HUES48 (cell line): Measurements from ENCODE around the gene KCTD19.
A peak's percentile ranks its signal among the peaks of the same experiment; 100 is the strongest.
"Not testable (repeated sequence)": the region's sequence is repeated elsewhere in the genome, so short reads cannot be mapped to it uniquely, and the experiment has no call there.

Experiments used
- H3K27ac ChIP-seq: one replicate; pipeline ENCODE4 v1.7.0; 2013; ENCODE audit warnings: low read depth, low read length, inconsistent platforms
- H3K27me3 ChIP-seq: 2 replicates; pipeline ENCODE4 v1.6.1; 2013; ENCODE audit warnings: mild to moderate bottlenecking, low read length; ENCODE audit not compliant: control insufficient read depth, insufficient read depth
- H3K36me3 ChIP-seq: 2 replicates; pipeline ENCODE4 v1.6.1; 2013; ENCODE audit warnings: low read length; ENCODE audit not compliant: control insufficient read depth, insufficient read depth
- H3K4me1 ChIP-seq: 2 replicates; pipeline ENCODE4 v1.6.1; 2013; ENCODE audit warnings: mild to moderate bottlenecking, low read length; ENCODE audit not compliant: control insufficient read depth, insufficient read depth
- H3K4me3 ChIP-seq: 2 replicates; pipeline ENCODE4 v1.5.1; 2013; ENCODE audit warnings: mild to moderate bottlenecking, low read depth, low read length
- H3K9ac ChIP-seq: 2 replicates; pipeline ENCODE4 v1.6.1; 2013; ENCODE audit warnings: mild to moderate bottlenecking, low read depth, low read length, moderate library complexity
- H3K9me3 ChIP-seq: 2 replicates; pipeline ENCODE4 v1.6.1; 2013; ENCODE audit warnings: low read length; ENCODE audit not compliant: control insufficient read depth, insufficient read depth

KCTD19 gene

DNA sequence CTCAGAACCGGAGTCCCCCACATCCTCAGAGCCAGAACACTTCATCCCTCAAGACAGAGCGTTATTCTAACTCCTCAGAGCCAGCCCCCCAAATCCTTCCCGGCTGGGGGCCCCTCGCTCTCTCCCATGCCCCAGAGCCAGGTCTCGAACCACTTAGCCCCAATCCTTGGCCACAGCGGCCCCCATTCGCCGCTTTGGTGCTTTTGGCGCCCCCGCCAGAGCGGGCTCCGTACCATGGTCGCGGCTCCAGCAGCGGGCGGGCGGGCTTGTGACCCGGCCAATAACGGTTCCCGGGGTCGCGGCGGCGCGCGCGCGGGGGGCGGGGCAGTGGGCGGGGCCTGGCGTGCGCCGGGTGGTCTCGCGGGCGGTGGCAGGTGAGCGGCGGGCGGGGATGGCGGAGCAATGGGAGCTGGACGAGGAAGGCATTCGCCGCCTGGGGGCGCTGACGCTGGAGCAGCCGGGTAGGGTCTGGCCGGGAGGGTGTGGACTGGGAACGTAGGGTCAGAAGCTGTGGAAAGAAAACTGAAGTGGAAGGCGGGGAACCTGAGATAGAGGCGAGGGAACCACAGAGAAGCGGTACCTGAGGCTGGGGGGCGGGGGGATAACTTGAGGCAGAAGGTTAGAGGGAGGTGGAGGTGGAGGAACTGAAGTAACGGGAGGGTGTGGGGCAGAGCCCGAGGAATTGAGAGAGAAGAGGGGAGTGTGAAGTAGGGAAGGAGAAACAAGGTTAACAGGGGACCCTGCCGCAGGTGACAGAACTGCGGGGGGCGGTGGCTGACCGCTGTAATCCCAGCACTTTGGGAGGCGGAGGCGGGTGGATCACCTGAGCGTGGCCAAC, at the start of gene KCTD19, which contains the start of gene LRRC36:
Gene KCTD19, minus strand, starts transcription at position 270 of the 838 bp plus-strand sequence. Its CDS starts 34 bp downstream, at position 236.
Gene LRRC36, plus strand, starts transcription at position 344 of the 838 bp plus-strand sequence. Its CDS starts 48 bp downstream, at position 392.
- Histone ChIP-seq H3K27ac (no peak within 1 kb of the TSS), H3K9me3 (no peaks in the 10 kb centered on the region), H3K9ac (no peak within 1 kb of the TSS), H3K4me1 (no peaks in the 10 kb centered on the region), H3K36me3 (no peaks in the 10 kb centered on the region), H3K27me3 (peaks cover 11% of the 10 kb centered on the region), H3K4me3 (peak within 1 kb of the TSS; percentile 66)

DNA sequence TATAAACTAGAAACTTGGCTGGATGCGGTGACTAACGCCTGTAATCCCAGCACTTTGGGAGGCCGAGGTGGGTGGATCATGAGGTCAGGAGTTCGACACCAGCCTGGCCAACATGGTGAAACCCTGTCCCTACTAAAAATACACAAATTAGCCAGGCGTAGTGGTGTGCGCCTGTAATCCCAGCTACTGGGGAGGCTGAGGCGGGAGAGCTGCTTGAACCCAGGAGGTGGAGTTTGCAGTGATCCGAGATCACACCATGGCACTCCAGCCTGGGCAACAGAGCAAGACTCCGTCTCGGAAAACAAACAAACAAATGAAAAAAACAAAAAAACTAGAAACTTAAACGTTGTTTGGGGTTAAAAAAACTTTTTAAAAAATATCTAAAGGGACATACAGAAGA, 49.5 kb upstream of the KCTD19 start:
- H3K27ac ChIP-seq, H3K4me3 ChIP-seq, H3K9ac ChIP-seq, H3K36me3 ChIP-seq, H3K27me3 ChIP-seq, H3K9me3 ChIP-seq, H3K4me1 ChIP-seq: not testable (repeated sequence)

DNA sequence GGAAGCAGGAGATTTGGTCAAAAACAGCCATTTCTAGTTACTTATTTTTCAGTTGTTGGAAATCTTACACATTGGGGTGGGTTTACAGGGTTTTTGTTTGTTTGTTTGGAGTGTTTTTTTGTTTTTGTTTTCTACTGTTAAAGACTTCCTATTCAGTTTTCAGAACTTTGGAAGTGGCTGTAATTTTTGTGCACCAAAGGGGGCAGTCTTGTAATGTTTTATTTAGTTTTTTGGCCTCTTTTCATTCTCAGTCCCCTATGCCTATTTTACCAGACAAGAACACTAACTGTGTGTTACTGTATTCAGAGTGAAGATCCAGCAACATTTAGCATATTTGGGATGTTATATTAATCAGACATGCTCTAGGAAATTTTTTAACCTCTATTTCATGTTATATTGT, 46.1 kb upstream of the KCTD19 start:
- H3K4me1 ChIP-seq: no peaks in the 10 kb centered on the region
- H3K36me3 ChIP-seq: no peaks in the 10 kb centered on the region
- peaks cover 14% of the 10 kb centered on the region for H3K27me3 ChIP-seq
- no peak overlapping the region for H3K9ac ChIP-seq
- H3K9me3 ChIP-seq: no peaks in the 10 kb centered on the region
- no peak overlapping the region for H3K4me3 ChIP-seq
- H3K27ac ChIP-seq: no peak overlapping the region

DNA sequence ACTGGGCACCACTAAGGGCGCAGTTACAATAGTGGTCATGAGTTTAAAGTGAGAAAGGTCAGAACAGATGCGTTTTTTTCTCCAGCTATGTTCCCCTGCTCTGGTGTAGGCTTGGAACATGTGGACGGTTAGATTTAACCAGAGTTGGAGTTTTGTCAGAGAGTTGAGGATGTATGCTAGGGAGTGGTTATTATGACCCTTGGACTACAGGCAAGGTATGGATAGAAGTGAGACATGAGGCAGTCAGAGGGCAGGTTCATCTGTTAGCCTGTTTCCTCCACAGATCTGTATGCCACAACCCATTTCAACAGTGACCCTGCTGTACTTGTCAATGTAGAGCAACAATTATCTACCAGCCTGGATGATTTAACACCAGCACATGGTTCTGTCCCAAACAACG, 44.1 kb upstream of the KCTD19 start:
- no peak overlapping the region for H3K9ac ChIP-seq
- H3K9me3 ChIP-seq: no peaks in the 10 kb centered on the region
- H3K27me3 ChIP-seq: peaks cover 16% of the 10 kb centered on the region
- no peak overlapping the region for H3K4me3 ChIP-seq
- no peaks in the 10 kb centered on the region for H3K4me1 ChIP-seq
- no peaks in the 10 kb centered on the region for H3K36me3 ChIP-seq
- H3K27ac ChIP-seq: no peak overlapping the region

DNA sequence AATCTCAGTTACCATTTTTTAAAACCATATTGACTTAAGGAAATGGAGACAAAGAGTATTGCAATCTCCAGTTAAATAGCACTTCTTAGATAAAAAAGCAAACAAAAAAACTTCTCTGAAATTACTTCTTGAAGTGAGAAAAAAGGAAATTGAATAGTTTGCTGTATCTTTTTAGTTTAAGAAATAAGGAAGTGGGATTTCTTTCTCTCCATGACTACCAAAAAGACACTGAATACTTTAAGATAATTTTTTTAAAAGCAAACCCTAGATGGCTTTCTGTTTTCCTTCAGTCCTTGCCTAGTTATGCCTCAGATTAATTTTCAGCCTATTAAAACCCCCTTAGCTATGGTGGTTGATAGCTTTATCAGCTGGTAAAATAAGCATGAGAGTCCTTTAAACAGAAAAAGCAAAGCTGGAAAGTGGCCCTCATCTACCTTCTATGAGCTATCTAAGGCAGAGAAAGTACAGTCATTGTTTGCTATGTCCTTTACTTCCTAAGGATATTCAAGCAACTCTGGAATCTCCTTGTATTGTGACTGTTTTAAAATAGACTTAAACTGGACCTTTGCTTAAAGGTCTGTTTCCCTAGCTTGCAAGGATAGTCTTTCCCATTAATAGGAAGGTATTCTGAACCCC, 38.2 kb upstream of the KCTD19 start:
- peaks cover 21% of the 10 kb centered on the region for H3K27me3 ChIP-seq
- no peak overlapping the region for H3K4me3 ChIP-seq
- no peaks in the 10 kb centered on the region for H3K36me3 ChIP-seq
- no peak overlapping the region for H3K9ac ChIP-seq
- no peaks in the 10 kb centered on the region for H3K4me1 ChIP-seq
- H3K27ac ChIP-seq: no peak overlapping the region
- no peaks in the 10 kb centered on the region for H3K9me3 ChIP-seq

DNA sequence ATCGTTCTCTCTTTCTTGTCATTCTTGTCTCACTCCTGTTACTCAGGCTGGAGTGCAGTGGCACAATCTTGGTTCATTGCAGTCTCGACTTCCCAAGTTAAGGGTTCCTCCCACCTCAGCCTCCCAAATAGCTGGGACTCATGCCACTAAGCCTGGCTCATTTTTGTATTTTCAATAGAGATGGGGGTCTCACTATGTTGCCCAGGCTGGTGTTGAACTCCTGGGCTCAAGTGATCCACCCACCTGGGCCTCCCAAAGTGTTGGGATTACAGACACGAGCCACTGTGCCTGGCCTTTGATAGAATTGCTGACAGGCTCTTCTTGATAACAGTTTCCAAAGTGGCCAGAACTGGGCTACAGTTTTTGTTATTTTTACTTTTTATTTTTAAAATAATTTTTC, 34.5 kb upstream of the KCTD19 start:
- H3K4me3 ChIP-seq: no peak overlapping the region
- H3K36me3 ChIP-seq: no peaks in the 10 kb centered on the region
- H3K27ac ChIP-seq: no peak overlapping the region
- H3K9me3 ChIP-seq: no peaks in the 10 kb centered on the region
- no peak overlapping the region for H3K9ac ChIP-seq
- H3K27me3 ChIP-seq: peaks cover 18% of the 10 kb centered on the region; the same call in 1 of the 2 replicates
- no peaks in the 10 kb centered on the region for H3K4me1 ChIP-seq

DNA sequence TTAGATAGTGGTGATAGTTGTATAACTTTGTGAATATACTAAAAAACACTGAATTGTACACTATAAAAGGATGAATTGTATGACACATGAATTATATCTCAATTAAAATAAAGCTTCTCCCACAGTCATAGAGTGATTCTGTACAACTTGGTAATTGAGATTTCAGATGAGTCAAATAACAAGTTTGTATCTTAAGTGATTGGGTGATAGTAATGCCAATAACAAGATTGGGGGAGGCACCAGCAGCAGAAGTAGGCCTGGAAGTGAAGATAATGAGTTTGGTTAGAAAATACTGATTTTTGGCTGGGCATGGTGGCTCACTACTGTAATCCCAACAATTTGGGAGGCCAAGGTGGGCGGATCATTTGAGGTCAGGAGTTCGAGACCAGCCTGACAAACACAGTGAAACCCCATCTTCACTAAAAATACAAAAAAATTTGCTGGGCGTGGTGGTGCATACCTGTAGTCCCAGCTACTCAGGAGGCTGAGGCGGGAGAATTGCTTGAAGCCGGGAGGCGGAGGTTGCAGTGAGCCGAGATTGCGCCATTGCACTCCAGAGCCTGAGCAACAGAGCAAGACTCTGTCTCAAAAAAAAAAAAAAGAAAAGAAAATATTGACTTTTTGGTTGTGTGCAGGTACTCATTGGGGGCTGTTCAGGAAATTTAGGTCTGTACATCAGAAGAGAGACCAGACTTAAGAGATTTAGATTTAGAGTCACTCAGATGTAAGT, 33.2 kb upstream of the KCTD19 start:
- H3K9me3 ChIP-seq, H3K36me3 ChIP-seq, H3K4me1 ChIP-seq, H3K27me3 ChIP-seq, H3K27ac ChIP-seq, H3K4me3 ChIP-seq, H3K9ac ChIP-seq: not testable (repeated sequence)

DNA sequence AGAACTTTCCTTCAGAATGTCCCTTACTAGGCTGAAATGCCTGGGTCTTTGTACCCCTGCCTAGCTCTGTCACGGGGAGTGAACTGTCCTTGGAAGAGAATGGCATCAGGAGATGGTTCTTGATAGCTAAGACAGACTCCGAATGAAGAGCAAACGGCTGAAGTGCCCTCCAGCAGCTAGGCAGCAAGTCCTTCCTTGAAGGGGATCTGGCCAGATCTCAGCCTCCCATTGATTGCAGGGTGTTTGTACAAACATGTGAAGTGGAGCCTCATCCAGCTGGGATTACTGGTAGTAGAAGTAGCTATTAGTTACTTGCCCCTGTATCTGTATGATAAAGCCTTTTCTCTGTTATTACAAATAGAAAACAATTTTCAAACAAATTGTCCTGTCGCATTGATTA, 31.0 kb upstream of the KCTD19 start:
- H3K36me3 ChIP-seq: no peaks in the 10 kb centered on the region
- no peak overlapping the region for H3K27ac ChIP-seq
- H3K9ac ChIP-seq: no peak overlapping the region
- no peaks in the 10 kb centered on the region for H3K4me1 ChIP-seq
- H3K27me3 ChIP-seq: peaks cover 5% of the 10 kb centered on the region; the same call in 1 of the 2 replicates
- H3K4me3 ChIP-seq: no peak overlapping the region
- no peaks in the 10 kb centered on the region for H3K9me3 ChIP-seq

DNA sequence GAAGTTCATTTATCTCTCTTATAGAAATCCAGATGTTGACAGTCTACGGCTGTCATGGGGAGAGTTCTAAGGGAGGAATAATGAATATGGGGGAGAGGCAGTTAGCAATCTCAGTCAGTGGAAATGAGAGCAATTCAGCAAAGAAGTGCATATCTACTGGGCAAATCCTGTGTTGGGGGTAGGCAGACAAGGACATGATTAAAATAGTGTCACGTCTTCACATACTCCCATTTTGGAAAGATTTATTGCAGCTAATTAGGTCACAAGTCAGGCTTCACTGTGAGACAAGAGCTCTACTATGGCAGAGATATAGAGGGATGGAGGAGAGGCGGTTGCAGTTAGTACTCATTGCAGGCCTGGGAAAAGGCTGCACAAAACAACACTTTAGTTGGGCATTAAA, 29.9 kb upstream of the KCTD19 start:
- Histone ChIP-seq H3K4me1 (no peaks in the 10 kb centered on the region), H3K27ac (no peak overlapping the region), H3K27me3 (peaks cover 5% of the 10 kb centered on the region; the same call in 1 of the 2 replicates), H3K36me3 (no peaks in the 10 kb centered on the region), H3K4me3 (no peak overlapping the region), H3K9ac (no peak overlapping the region), H3K9me3 (no peaks in the 10 kb centered on the region)

DNA sequence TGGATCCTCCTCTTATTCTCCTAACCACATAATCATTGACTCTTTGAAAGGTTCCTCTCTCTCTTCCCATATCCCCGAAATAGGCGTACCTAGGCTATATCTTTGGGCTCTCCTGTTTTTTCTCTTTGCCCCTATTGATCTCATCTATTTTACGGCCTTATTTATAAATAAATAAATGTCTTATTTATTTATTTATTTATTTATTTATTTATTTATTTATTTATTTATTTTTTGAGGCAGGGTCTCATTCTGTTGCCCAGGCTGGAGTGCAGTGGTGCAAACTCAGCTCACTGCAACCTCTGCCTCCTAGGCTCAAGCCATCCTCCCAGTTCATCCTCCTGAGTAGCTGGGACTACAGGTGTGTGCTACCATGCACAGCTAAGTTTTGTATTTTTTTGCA, 25.9 kb upstream of the KCTD19 start:
- H3K36me3 ChIP-seq: not testable (repeated sequence)

DNA sequence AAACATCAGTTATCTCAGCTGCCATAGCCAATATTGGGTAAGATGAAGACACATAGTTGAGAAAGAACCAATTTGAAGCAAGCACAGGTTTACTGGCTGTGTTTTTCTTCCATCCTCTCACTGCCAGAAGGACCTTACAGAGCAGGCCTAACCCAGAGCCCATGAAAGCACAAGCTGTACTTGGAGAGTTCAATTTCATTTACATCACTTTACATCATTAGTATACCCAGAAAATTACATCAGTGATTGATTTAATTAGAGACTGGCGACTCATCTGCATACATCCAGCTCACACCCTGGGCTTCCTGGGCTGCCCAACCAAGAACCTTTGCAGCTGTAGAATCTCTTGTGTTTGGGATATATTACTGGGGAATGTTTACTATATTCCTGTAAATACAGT, 23.8 kb upstream of the KCTD19 start:
- H3K27me3 ChIP-seq: no peaks in the 10 kb centered on the region; the same call in 1 of the 2 replicates
- H3K9ac ChIP-seq: no peak overlapping the region
- H3K36me3 ChIP-seq: no peaks in the 10 kb centered on the region
- H3K4me1 ChIP-seq: no peaks in the 10 kb centered on the region
- H3K9me3 ChIP-seq: no peaks in the 10 kb centered on the region
- H3K4me3 ChIP-seq: no peak overlapping the region
- H3K27ac ChIP-seq: no peak overlapping the region

More for the DNA sequence above, 25.9 kb upstream of the KCTD19 start:
- H3K4me3 ChIP-seq, H3K27me3 ChIP-seq, H3K27ac ChIP-seq, H3K9ac ChIP-seq, H3K4me1 ChIP-seq, H3K9me3 ChIP-seq: not testable (repeated sequence)
